Measurements from ENCODE around the gene INSIG2. TPM values are rescaled to one million over a fixed set of nuclear protein-coding genes. Genes with fewer than 3 reads are reported as not detected.

Gene INSIG2
- total RNA-seq, 2 donors from 2014 or later: 10.9 to 12.5 TPM

GRCh38 chr2:118086024-118086633 lies 2.1 kb upstream of the INSIG2 start:
- H3K9me3 ChIP-seq (ENCODE audit: control insufficient read depth, low read length): no peaks in the 10 kb centered on the region
- TF ChIP-seq CTCF (conservative IDR thresholded peaks at IDR 0.05): no peak
- H3K4me1 ChIP-seq (ENCODE audit: control insufficient read depth, insufficient read depth, low read length): no peaks in the 10 kb centered on the region
- H3K27me3 ChIP-seq (ENCODE audit: control insufficient read depth, insufficient read depth, low read length, poor library complexity, severe bottlenecking): peaks cover 5% of the 10 kb centered on the region
- H3K36me3 ChIP-seq (ENCODE audit: control insufficient read depth, insufficient read depth, low read length): no peaks in the 10 kb centered on the region
- no peak overlapping the region for H3K4me3 Mint-ChIP-seq
- peaks cover 7% of the 10 kb centered on the region for H3K27me3 Mint-ChIP-seq (ENCODE audit: insufficient read depth)
- 83 to 88% methylated on average over 2 to 3 of the region's 3 CpGs for WGBS, 2 experiments (ENCODE audit: insufficient coverage in 1 of 2, insufficient read length in 1 of 2)
- no peak overlapping the region for H3K9ac ChIP-seq (ENCODE audit: extremely low read depth, low read length, poor library complexity, severe bottlenecking)
- H3K27ac Mint-ChIP-seq: no peak overlapping the region
- no peaks in the 10 kb centered on the region for H3K9me3 Mint-ChIP-seq
- no peak for DNase-seq
- no peak overlapping the region for H3K27ac ChIP-seq (ENCODE audit: low read depth, low read length)
- H3K4me1 Mint-ChIP-seq: peaks cover 10% of the 10 kb centered on the region
- H3K36me3 Mint-ChIP-seq (ENCODE audit: low read depth): no peaks in the 10 kb centered on the region
- H3K4me3 ChIP-seq (ENCODE audit: low read length): no peak overlapping the region

GRCh38 chr2:118089139-118089800 lies 999 bp downstream of the INSIG2 start:
- H3K4me1 Mint-ChIP-seq: peaks cover 13% of the 10 kb centered on the region
- no peak overlapping the region for H3K27ac Mint-ChIP-seq
- Histone ChIP-seq H3K27ac (ENCODE audit: low read depth, low read length) (peak overlapping the region; percentile 19), H3K9me3 (ENCODE audit: control insufficient read depth, low read length) (no peaks in the 10 kb centered on the region), H3K36me3 (ENCODE audit: control insufficient read depth, insufficient read depth, low read length) (no peaks in the 10 kb centered on the region), H3K9ac (ENCODE audit: extremely low read depth, low read length, poor library complexity, severe bottlenecking) (peak overlapping the region; percentile 42), H3K4me3 (ENCODE audit: low read length) (peak overlapping the region; percentile 96), H3K27me3 (ENCODE audit: control insufficient read depth, insufficient read depth, low read length, poor library complexity, severe bottlenecking) (no peaks in the 10 kb centered on the region), H3K4me1 (ENCODE audit: control insufficient read depth, insufficient read depth, low read length) (no peaks in the 10 kb centered on the region)
- H3K4me3 Mint-ChIP-seq: peak overlapping the region; percentile 84
- peak; percentile 56 for TF ChIP-seq CTCF (conservative IDR thresholded peaks at IDR 0.05)
- no peaks in the 10 kb centered on the region for H3K36me3 Mint-ChIP-seq (ENCODE audit: low read depth)
- peak; percentile 54 for DNase-seq
- WGBS, 2 experiments (ENCODE audit: insufficient coverage in 1 of 2, insufficient read length in 1 of 2): 13 to 17% methylated on average over 11 of the region's 11 CpGs
- peaks cover 2% of the 10 kb centered on the region for H3K27me3 Mint-ChIP-seq (ENCODE audit: insufficient read depth)
- no peaks in the 10 kb centered on the region for H3K9me3 Mint-ChIP-seq

- Mint-ChIP-seq H3K27me3 (ENCODE audit: insufficient read depth) (no peaks in the 10 kb centered on the region), H3K4me1 (peaks cover 15% of the 10 kb centered on the region), H3K4me3 (peak overlapping the region; percentile 14), H3K27ac (no peak overlapping the region), H3K36me3 (ENCODE audit: low read depth) (no peaks in the 10 kb centered on the region), H3K9me3 (no peaks in the 10 kb centered on the region)
- H3K9me3 ChIP-seq (ENCODE audit: control insufficient read depth, low read length): no peaks in the 10 kb centered on the region
- DNase-seq: no peak
- H3K36me3 ChIP-seq (ENCODE audit: control insufficient read depth, insufficient read depth, low read length): no peaks in the 10 kb centered on the region
- H3K9ac ChIP-seq (ENCODE audit: extremely low read depth, low read length, poor library complexity, severe bottlenecking): no peak overlapping the region
- TF ChIP-seq CTCF (conservative IDR thresholded peaks at IDR 0.05): no peak
- no peaks in the 10 kb centered on the region for H3K27me3 ChIP-seq (ENCODE audit: control insufficient read depth, insufficient read depth, low read length, poor library complexity, severe bottlenecking)
- 84 to 90% methylated on average over 3 to 5 of the region's 5 CpGs for WGBS, 2 experiments (ENCODE audit: insufficient coverage in 1 of 2, insufficient read length in 1 of 2)
- H3K4me3 ChIP-seq (ENCODE audit: low read length): peak overlapping the region; percentile 96
- no peaks in the 10 kb centered on the region for H3K4me1 ChIP-seq (ENCODE audit: control insufficient read depth, insufficient read depth, low read length)
- no peak overlapping the region for H3K27ac ChIP-seq (ENCODE audit: low read depth, low read length)
Observed at GRCh38 chr2:118090387-118091139, 2.3 kb downstream of the INSIG2 start.
